A549 (cell line): ENCODE results near the gene XK. TPM values are rescaled to one million over a fixed set of nuclear protein-coding genes. Genes with fewer than 3 reads are reported as not detected.

Source experiments
- ATAC-seq, 2 experiments: fragments of 200-7000 bp in 1 of 2; fragments of >200 bp in 1 of 2; cut with Nextera tagmentation in 1 of 2; cut with Tn5 transposase in 1 of 2; 3 replicates each; pipeline versions ENCODE4 v1.8.0 to v1.9.1; 2018 to 2020; ENCODE audit warnings: mild to moderate bottlenecking in 1 of 2, moderate library complexity in 1 of 2
- CTCF ChIA-PET: fragments of 300-600 bp; sonication (Branson Sonifier 250); formaldehyde crosslinking; extraction: SDS; loops from one replicate; lab custom pipeline; 2021; ENCODE audit warnings: antibody characterized with exemption, inconsistent platforms; lab: Yijun Ruan, JAX
- POLR2A ChIA-PET: fragments of 350-600 bp; formaldehyde crosslinking; extraction: SDS; loops from one replicate; lab custom pipeline; 2021; ENCODE audit warnings: antibody characterized with exemption, inconsistent platforms; lab: Yijun Ruan, JAX
- DNase-seq, 2 experiments: peaks; one replicate each; pipeline versions ENCODE4 v3.0.0 to v3.0.0-alpha.2; 2011 to 2016; ENCODE audit warnings: low read depth in 1 of 2, low spot score in 1 of 2
- FAIRE-seq: peaks from 2 replicates; lab custom pipeline; 2011; peaks lifted over from hg19 to GRCh38; lab: Jason Lieb, UNC
- H3K27ac ChIP-seq, 2 experiments: fragments of >200 bp; sonication (Bioruptor Twin); formaldehyde crosslinking; 3 replicates each; pipeline ENCODE4 v1.5.1; 2016 to 2017
- H3K4me1 ChIP-seq: fragments of >200 bp; sonication (Bioruptor Twin); formaldehyde crosslinking; 3 replicates; pipeline ENCODE4 v1.6.1; 2016
- H3K4me2 ChIP-seq: fragments of >200 bp; sonication (Bioruptor Twin); formaldehyde crosslinking; 3 replicates; pipeline ENCODE4 v1.6.1; 2016
- H3K4me3 ChIP-seq: fragments of >200 bp; sonication (Bioruptor Twin); formaldehyde crosslinking; 3 replicates; pipeline ENCODE4 v1.5.1; 2016
- H3K9me3 ChIP-seq: fragments of >200 bp; sonication (Bioruptor Twin); formaldehyde crosslinking; 3 replicates; pipeline ENCODE4 v1.6.1; 2016
- BHLHE40 ChIP-seq: IDR thresholded peaks from 2 replicates; pipeline ENCODE4 v1.6.1; 2012; ENCODE audit warnings: low read depth, low read length, inconsistent platforms
- CHD2 ChIP-seq: fragments of 150-350 bp; IDR thresholded peaks from 2 replicates; pipeline ENCODE4 v1.6.1; 2014; ENCODE audit warnings: low read length; ENCODE audit not compliant: partially characterized antibody
- CHD4 ChIP-seq: fragments of 200-600 bp; sonication (generic); IDR thresholded peaks from 2 replicates; pipeline ENCODE4 v1.6.1; 2016; ENCODE audit warnings: antibody characterized with exemption, mild to moderate bottlenecking, borderline replicate concordance
- EHMT2 ChIP-seq: fragments of 200-600 bp; sonication (generic); IDR thresholded peaks from 2 replicates; pipeline ENCODE4 v1.6.1; 2016; ENCODE audit warnings: antibody characterized with exemption, low read depth, mild to moderate bottlenecking, moderate library complexity
- FOSL2 ChIP-seq, 2 experiments: fragments of 450-650 bp in 1 of 2; fragments of >200 bp in 1 of 2; sonication (Bioruptor Twin) in 1 of 2; formaldehyde crosslinking; IDR thresholded peaks; 2 replicates each; pipeline versions ENCODE4 v1.5.0 to v1.6.1; 2016 to 2020; ENCODE audit warnings: mild to moderate bottlenecking in 1 of 2, moderate library complexity in 1 of 2
- HDAC2 ChIP-seq: fragments of 200-600 bp; sonication (generic); IDR thresholded peaks from 2 replicates; pipeline ENCODE4 v1.6.1; 2016
- HOXB5 ChIP-seq: fragments of 250-450 bp; sonication (Bioruptor Pico); IDR thresholded peaks from 2 replicates; pipeline ENCODE4 v1.5.0; 2020; ENCODE audit warnings: mild to moderate bottlenecking, moderate library complexity
- JUN ChIP-seq, 2 experiments: fragments of >200 bp; sonication (Bioruptor Twin); formaldehyde crosslinking; IDR thresholded peaks; 2 replicates in 1 of 2; 3 replicates in 1 of 2; pipeline ENCODE4 v1.6.1; 2016 to 2017
- KDM1A ChIP-seq: fragments of 200-600 bp; sonication (generic); IDR thresholded peaks from 2 replicates; pipeline ENCODE4 v1.6.1; 2016; ENCODE audit warnings: low read depth, mild to moderate bottlenecking
- KDM5A ChIP-seq: fragments of 200-600 bp; sonication (generic); IDR thresholded peaks from 2 replicates; pipeline ENCODE4 v1.6.1; 2016; ENCODE audit warnings: antibody characterized with exemption, mild to moderate bottlenecking
- MAFK ChIP-seq: fragments of 450-650 bp; IDR thresholded peaks from 2 replicates; pipeline ENCODE4 v1.6.1; 2014; ENCODE audit not compliant: partially characterized antibody
- MAZ ChIP-seq: fragments of 150-350 bp; IDR thresholded peaks from 2 replicates; pipeline ENCODE4 v1.6.1; 2014; ENCODE audit warnings: antibody characterized with exemption, low read depth, low read length, borderline replicate concordance
- PHF8 ChIP-seq: fragments of 200-600 bp; sonication (generic); IDR thresholded peaks from 2 replicates; pipeline ENCODE4 v1.6.1; 2016; ENCODE audit warnings: low read depth, mild to moderate bottlenecking, antibody characterized with exemption, moderate library complexity, borderline replicate concordance
- POLR2A ChIP-seq: IDR thresholded peaks from 2 replicates; pipeline ENCODE4 v1.6.1; 2012; ENCODE audit warnings: mild to moderate bottlenecking, low read length
- RFX5 ChIP-seq: fragments of 450-650 bp; IDR thresholded peaks from 2 replicates; pipeline ENCODE4 v1.7.1; 2014; ENCODE audit warnings: antibody characterized with exemption, mild to moderate bottlenecking, moderate library complexity
- RNF2 ChIP-seq: fragments of 200-600 bp; sonication (generic); IDR thresholded peaks from 2 replicates; pipeline ENCODE4 v1.6.1; 2016; ENCODE audit warnings: low read depth, mild to moderate bottlenecking, antibody characterized with exemption, moderate library complexity, borderline replicate concordance
- TP53 ChIP-seq: fragments of 250-450 bp; sonication (Bioruptor Pico); IDR thresholded peaks from 2 replicates; pipeline ENCODE4 v1.5.0; 2021; ENCODE audit warnings: mild to moderate bottlenecking, moderate library complexity
- ZC3H11A ChIP-seq: fragments of 450-650 bp; IDR thresholded peaks from 2 replicates; pipeline ENCODE4 v1.6.1; 2014; ENCODE audit warnings: antibody characterized with exemption, mild to moderate bottlenecking
- ZFP36 ChIP-seq: fragments of 450-650 bp; IDR thresholded peaks from 2 replicates; pipeline ENCODE4 v1.6.1; 2014; ENCODE audit warnings: borderline replicate concordance; ENCODE audit not compliant: partially characterized antibody
- WGBS: methylation state at CpG from one replicate; pipeline ENCODE4 v1.1.6; 2017; ENCODE audit errors: missing lambda C conversion rate; 5-methylcytosine and 5-hydroxymethylcytosine counted together
- polyA plus RNA-seq, 4 experiments: library from polyadenylated mRNA; depleted of rRNA in 3 of 4; stranded (reverse); fragments of >200 nt; fragmentation: RNase III in 1 of 4; extraction: RNeasy Plus Mini Kit Qiagen cat#74134 plus additional on column Dnase treatment in 1 of 4; gene quantifications; 2 replicates in 3 of 4; 3 replicates in 1 of 4; pipeline ENCODE4 v1.2.3, GENCODE V29; 2011 to 2017
- TF ChIP-seq, protein P1 (sequence below): IDR thresholded peaks from 2 replicates; pipeline ENCODE4 v1.6.1; 2012
- TF ChIP-seq, protein P2 (sequence below): fragments of >200 bp; sonication (Bioruptor Twin); formaldehyde crosslinking; IDR thresholded peaks from 2 replicates; pipeline ENCODE4 v1.6.1; 2016
- TF ChIP-seq, protein P3 (sequence below): fragments of 250-450 bp; sonication (Bioruptor Pico); IDR thresholded peaks from 2 replicates; pipeline ENCODE4 v1.5.0; 2020; ENCODE audit warnings: low read depth, mild to moderate bottlenecking, moderate library complexity
- TF ChIP-seq, protein P4 (sequence below): fragments of >200 bp; sonication (Bioruptor Twin); formaldehyde crosslinking; IDR thresholded peaks from 3 replicates; pipeline ENCODE4 v1.6.1; 2016
- TF ChIP-seq, protein P5 (sequence below): fragments of >200 bp; sonication (Bioruptor Twin); formaldehyde crosslinking; IDR thresholded peaks from 3 replicates; pipeline ENCODE4 v1.5.1; 2016

The XK gene
- polyA plus RNA-seq, 2 of the 4 experiments (the other 2 are of a cell fraction) = 0.34 to 1.2 TPM

DNA sequence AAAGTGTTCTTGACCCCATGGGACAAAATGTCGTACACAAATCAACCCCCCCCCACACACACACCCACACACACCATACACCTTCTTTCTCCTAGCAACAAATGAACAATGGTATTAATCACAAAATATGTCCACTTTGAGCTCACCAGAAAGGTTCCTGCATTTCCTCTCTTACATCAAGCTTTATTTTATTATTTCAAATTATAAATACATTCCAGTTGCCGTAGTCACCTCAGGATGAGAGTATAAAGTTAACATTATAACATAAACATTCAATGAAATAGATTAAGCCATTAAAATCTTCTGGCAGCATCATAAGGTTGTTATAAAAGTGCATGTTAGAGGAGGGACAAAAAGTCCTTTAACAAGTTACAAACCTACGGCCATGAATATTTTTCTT, 7.3 kb downstream of the XK start (continued):
- TF ChIP-seq, protein P1, sequence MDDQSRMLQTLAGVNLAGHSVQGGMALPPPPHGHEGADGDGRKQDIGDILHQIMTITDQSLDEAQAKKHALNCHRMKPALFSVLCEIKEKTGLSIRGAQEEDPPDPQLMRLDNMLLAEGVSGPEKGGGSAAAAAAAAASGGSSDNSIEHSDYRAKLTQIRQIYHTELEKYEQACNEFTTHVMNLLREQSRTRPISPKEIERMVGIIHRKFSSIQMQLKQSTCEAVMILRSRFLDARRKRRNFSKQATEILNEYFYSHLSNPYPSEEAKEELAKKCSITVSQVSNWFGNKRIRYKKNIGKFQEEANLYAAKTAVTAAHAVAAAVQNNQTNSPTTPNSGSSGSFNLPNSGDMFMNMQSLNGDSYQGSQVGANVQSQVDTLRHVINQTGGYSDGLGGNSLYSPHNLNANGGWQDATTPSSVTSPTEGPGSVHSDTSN = no peak
- TF ChIP-seq, protein P2, sequence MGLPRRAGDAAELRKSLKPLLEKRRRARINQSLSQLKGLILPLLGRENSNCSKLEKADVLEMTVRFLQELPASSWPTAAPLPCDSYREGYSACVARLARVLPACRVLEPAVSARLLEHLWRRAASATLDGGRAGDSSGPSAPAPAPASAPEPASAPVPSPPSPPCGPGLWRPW = no peak
- no peak for TF ChIP-seq HDAC2
- no peak for TF ChIP-seq JUN (IDR thresholded peaks at IDR 0.05)
- no peak for TF ChIP-seq FOSL2 (IDR thresholded peaks at IDR 0.05)
- TF ChIP-seq FOSL2 (CRISPR knock-in tag; IDR thresholded peaks at IDR 0.05) = no peak
- no peak for TF ChIP-seq RNF2
- TF ChIP-seq RFX5 = no peak

DNA sequence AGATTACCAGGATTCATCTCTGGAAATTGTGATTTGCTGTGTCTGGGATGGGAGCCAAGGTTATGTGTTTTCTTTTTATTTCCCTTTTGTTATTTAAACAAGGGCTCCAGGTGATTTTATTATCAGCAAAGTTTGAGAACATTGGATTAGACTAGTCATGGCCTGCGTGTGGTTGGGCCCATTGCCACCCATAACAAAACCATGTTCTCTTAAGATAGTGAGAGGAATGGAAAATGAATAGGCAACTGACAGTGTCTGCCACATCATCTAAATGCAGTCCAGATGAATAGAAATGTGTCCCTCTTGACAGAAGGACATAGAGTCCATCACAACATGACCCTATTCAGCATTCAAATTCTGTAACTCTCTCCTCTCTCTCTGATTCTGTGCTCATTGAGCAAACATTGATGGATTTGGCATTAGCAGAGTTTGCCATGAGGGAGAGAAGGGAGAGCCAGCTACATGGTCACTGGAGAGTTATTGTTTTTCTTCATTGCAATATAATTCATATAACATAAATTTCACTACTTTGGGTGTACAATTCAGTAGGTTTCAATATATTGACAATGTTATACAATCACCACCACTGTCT, 11.7 kb downstream of the XK start:
- CTCF ChIA-PET = no interaction called here
- Histone ChIP-seq H3K4me3 (no peak overlapping the region), H3K4me2 (no peak overlapping the region), H3K9me3 (no peaks in the 10 kb centered on the region), H3K27ac (no peak overlapping the region), H3K4me1 (no peaks in the 10 kb centered on the region)
- DNase-seq = no peak
- POLR2A ChIA-PET = no interaction called here
- TF ChIP-seq, protein P2 = no peak
- 53% methylated on average over 1 of the region's 1 CpG for WGBS
- no peak for ATAC-seq
- FAIRE-seq = peak; percentile 68

DNA sequence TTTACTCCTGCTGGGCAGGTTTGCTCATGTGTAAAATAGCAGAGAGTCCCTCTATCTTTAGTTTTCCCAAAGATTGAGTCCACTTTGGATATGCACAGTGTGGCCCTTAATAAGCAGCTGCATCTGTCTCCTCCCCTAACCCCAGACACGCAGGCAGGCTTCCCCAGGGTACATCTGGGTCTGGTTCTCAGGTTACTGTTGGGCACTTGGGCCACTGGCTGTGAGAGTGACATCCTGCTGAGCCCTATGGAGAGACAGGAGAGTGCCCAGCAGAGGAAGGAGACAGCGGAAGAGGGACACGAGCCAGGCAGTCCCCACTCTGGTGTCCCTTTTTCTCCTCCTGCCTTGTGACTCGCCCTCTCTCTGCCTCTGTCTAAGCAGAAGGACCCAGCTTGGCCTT, 16.0 kb downstream of the XK start:
- Histone ChIP-seq H3K9me3 (no peaks in the 10 kb centered on the region), H3K4me1 (no peaks in the 10 kb centered on the region), H3K4me2 (no peak overlapping the region), H3K27ac (no peak overlapping the region), H3K4me3 (no peak overlapping the region)
- no peak for ATAC-seq
- WGBS = 39% methylated on average over 4 of the region's 4 CpGs
- TF ChIP-seq EHMT2 = no peak
- no peak for TF ChIP-seq CHD2
- no peak for TF ChIP-seq ZC3H11A
- no peak for DNase-seq
- CTCF ChIA-PET = no interaction called here
- no peak for FAIRE-seq
- POLR2A ChIA-PET = no interaction called here

DNA sequence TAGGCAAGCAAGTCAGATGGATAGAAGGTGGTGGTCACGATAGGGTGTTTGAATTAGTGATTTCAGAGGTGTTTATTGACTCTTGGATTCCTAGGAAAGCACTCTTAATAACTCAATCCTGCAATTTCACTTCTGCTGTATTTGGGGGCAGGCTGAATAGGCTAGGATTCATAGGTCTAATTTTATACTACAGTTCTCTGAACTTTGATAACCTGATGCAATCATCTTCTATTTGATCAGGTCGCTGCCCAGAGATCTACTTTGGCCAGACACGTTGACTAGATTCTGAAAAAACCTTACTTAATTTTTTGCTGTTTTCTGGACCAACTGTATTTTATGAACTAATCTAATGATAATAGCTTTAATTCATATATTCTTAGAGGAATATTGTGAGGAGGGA, 26.4 kb downstream of the XK start:
- 11% methylated on average over 3 of the region's 3 CpGs for WGBS
- no peaks in the 10 kb centered on the region for H3K4me1 ChIP-seq
- TF ChIP-seq, protein P3, sequence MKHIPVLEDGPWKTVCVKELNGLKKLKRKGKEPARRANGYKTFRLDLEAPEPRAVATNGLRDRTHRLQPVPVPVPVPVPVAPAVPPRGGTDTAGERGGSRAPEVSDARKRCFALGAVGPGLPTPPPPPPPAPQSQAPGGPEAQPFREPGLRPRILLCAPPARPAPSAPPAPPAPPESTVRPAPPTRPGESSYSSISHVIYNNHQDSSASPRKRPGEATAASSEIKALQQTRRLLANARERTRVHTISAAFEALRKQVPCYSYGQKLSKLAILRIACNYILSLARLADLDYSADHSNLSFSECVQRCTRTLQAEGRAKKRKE (CRISPR knock-in tag) = no peak
- TF ChIP-seq ZC3H11A (no peak), JUN (IDR thresholded peaks at IDR 0.05) (no peak), CHD4 (no peak), CHD2 (no peak), KDM5A (no peak), BHLHE40 (no peak), MAZ (no peak), POLR2A (no peak), PHF8 (no peak), FOSL2 (IDR thresholded peaks at IDR 0.05) (no peak), FOSL2 (CRISPR knock-in tag; IDR thresholded peaks at IDR 0.05) (no peak), HDAC2 (no peak), KDM1A (no peak), MAFK (no peak), HOXB5 (CRISPR knock-in tag) (no peak), TP53 (CRISPR knock-in tag) (no peak), ZFP36 (no peak)
- TF ChIP-seq, protein P4, sequence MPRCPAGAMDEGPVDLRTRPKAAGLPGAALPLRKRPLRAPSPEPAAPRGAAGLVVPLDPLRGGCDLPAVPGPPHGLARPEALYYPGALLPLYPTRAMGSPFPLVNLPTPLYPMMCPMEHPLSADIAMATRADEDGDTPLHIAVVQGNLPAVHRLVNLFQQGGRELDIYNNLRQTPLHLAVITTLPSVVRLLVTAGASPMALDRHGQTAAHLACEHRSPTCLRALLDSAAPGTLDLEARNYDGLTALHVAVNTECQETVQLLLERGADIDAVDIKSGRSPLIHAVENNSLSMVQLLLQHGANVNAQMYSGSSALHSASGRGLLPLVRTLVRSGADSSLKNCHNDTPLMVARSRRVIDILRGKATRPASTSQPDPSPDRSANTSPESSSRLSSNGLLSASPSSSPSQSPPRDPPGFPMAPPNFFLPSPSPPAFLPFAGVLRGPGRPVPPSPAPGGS = no peak
- TF ChIP-seq, protein P5, sequence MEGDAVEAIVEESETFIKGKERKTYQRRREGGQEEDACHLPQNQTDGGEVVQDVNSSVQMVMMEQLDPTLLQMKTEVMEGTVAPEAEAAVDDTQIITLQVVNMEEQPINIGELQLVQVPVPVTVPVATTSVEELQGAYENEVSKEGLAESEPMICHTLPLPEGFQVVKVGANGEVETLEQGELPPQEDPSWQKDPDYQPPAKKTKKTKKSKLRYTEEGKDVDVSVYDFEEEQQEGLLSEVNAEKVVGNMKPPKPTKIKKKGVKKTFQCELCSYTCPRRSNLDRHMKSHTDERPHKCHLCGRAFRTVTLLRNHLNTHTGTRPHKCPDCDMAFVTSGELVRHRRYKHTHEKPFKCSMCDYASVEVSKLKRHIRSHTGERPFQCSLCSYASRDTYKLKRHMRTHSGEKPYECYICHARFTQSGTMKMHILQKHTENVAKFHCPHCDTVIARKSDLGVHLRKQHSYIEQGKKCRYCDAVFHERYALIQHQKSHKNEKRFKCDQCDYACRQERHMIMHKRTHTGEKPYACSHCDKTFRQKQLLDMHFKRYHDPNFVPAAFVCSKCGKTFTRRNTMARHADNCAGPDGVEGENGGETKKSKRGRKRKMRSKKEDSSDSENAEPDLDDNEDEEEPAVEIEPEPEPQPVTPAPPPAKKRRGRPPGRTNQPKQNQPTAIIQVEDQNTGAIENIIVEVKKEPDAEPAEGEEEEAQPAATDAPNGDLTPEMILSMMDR = no peak
- TF ChIP-seq, protein P1 = no peak
- no peak for FAIRE-seq
- DNase-seq = no peak
- ChIA-PET POLR2A (no interaction called here), CTCF (no interaction called here)
- no peak overlapping the region for H3K27ac ChIP-seq
- H3K9me3 ChIP-seq = no peaks in the 10 kb centered on the region
- no peak overlapping the region for H3K4me2 ChIP-seq
- ATAC-seq = no peak
- H3K4me3 ChIP-seq = no peak overlapping the region
